Fibroblast of mammary gland (primary cell): Measurements from ENCODE around the gene ELMO2.

Source experiments
- DNase-seq: peaks from one replicate; pipeline ENCODE4 v3.0.0-alpha.2; 2010; ENCODE audit warnings: low read depth
- H3K4me3 ChIP-seq: 2 replicates; pipeline ENCODE4 v1.5.1; 2011; ENCODE audit warnings: low read depth, mild to moderate bottlenecking, low read length, moderate library complexity; ENCODE audit not compliant: control insufficient read depth
- TF ChIP-seq, protein P1 (sequence below): conservative IDR thresholded peaks from 2 replicates; pipeline ENCODE4 v1.5.1; 2011; ENCODE audit warnings: low read depth, low read length, inconsistent platforms; ENCODE audit not compliant: control insufficient read depth, insufficient read depth

ELMO2 gene

DNA sequence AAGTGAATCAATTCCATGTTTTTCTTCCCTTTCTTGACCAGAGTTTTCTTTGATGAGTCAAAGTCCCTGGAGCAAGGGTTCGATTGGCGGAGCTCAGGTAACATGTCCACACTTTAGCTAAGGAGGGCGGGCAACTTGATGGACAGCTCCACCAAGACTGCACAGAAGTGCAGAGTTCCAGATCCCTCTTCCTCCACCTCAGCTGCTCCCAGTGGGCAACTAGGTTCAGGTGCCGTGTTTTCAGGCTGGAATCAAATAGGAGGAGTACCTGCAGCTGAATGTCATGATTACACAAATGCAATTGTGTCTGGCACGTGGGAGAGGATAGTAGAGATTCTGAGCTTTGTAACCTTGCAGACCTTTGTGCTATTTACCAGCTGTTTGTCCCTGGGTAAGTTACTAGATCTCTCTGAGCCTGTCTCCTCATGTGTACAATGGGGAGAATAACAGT is 1.9 kb upstream of the ELMO2 start:
- TF ChIP-seq, protein P1, sequence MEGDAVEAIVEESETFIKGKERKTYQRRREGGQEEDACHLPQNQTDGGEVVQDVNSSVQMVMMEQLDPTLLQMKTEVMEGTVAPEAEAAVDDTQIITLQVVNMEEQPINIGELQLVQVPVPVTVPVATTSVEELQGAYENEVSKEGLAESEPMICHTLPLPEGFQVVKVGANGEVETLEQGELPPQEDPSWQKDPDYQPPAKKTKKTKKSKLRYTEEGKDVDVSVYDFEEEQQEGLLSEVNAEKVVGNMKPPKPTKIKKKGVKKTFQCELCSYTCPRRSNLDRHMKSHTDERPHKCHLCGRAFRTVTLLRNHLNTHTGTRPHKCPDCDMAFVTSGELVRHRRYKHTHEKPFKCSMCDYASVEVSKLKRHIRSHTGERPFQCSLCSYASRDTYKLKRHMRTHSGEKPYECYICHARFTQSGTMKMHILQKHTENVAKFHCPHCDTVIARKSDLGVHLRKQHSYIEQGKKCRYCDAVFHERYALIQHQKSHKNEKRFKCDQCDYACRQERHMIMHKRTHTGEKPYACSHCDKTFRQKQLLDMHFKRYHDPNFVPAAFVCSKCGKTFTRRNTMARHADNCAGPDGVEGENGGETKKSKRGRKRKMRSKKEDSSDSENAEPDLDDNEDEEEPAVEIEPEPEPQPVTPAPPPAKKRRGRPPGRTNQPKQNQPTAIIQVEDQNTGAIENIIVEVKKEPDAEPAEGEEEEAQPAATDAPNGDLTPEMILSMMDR = no peak
- no peak for DNase-seq
- H3K4me3 ChIP-seq = no peak overlapping the region

- no peak overlapping the region for H3K4me3 ChIP-seq
- TF ChIP-seq, protein P1 = no peak
- DNase-seq = no peak
Observed at GRCh38 chr20:46407671-46407996, 1.2 kb upstream of the ELMO2 start.

- DNase-seq = no peak
Observed at GRCh38 chr20:46406986-46407670, 713 bp upstream of the ELMO2 start.

GRCh38 chr20:46402331-46402811 is 4.0 kb downstream of the ELMO2 start:
- peak; percentile 53 for DNase-seq
- TF ChIP-seq, protein P1 = no peak
- no peak overlapping the region for H3K4me3 ChIP-seq

More at GRCh38 chr20:46406986-46407670, 713 bp upstream of the ELMO2 start:
- peak overlapping the region; percentile 78 for H3K4me3 ChIP-seq
- TF ChIP-seq, protein P1 = no peak

DNA sequence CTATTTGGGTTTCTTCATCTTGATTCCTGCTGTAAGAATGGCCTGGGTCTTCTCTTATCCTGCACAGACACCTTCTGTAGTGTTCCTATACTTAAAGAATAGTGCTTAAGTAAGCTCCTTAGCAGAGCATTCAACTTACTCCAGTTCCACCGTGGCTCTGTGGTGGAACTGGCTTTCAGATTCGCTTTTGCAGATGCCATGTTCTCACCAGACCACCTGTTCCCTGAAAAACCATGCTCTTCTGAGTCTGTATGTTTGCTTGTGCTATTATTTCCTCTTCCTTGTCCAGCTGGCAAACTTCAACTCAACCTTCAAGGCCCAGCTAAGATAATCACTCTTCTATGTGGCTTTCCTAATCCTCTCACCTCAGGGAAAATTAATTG is 4.9 kb downstream of the ELMO2 start:
- H3K4me3 ChIP-seq = no peak overlapping the region
- TF ChIP-seq, protein P1 = no peak
- DNase-seq = no peak

DNA sequence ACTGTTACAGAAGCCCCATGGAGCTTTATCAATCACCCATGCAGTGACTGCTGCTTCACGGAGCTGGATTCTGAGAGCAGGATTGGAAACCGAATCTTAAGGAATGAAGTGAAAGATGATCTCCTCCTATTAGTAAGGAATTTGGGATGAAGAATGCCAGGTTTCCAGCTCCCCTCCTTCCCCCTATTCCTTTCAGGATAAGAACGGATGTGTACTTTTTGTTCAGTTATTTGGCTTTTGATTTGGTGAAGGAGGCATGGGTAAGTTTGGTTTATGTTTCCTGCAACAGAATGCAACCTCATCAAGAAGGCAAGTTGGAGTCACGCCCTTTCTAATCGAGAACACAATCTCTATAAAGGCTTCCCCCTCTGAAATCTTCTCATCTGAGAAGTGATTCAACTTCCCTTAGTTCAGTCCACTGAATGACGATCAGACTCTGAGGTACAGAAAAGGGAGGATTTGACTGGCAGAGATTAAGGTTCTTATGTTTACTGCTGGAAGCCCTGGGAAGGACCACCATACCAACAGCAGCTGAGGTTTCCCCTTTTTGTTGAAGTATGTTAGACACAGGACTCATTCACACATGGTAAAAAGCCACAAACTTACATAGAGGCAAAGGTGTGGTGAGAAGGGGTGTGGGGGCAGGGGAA is 5.5 kb downstream of the ELMO2 start:
- TF ChIP-seq, protein P1 = no peak
- peak overlapping the region; percentile 13 for H3K4me3 ChIP-seq
- peak; percentile 61 for DNase-seq
